Ishikawa (cell line): ENCODE data around the gene DCAF7.

Source experiments
- CEBPB ChIP-seq: IDR thresholded peaks from 2 replicates; pipeline ENCODE4 v1.6.1; 2012
- CREB1 ChIP-seq: IDR thresholded peaks from 2 replicates; pipeline ENCODE4 v1.6.1; 2012; ENCODE audit warnings: low read depth
- EGR1 ChIP-seq: IDR thresholded peaks from 2 replicates; pipeline ENCODE4 v1.6.1; 2012
- EP300 ChIP-seq: IDR thresholded peaks from 2 replicates; pipeline ENCODE4 v1.6.1; 2012; ENCODE audit warnings: borderline replicate concordance
- FOXM1 ChIP-seq: IDR thresholded peaks from 2 replicates; pipeline ENCODE4 v1.6.1; 2012; ENCODE audit warnings: low read depth, borderline replicate concordance
- NFIC ChIP-seq: IDR thresholded peaks from 2 replicates; pipeline ENCODE4 v1.6.1; 2012
- RAD21 ChIP-seq: IDR thresholded peaks from 2 replicates; pipeline ENCODE4 v1.6.1; 2012; ENCODE audit warnings: low read depth
- REST ChIP-seq: IDR thresholded peaks from 2 replicates; pipeline ENCODE4 v1.6.1; 2012; ENCODE audit warnings: low read depth, mild to moderate bottlenecking
- TAF1 ChIP-seq: IDR thresholded peaks from 2 replicates; pipeline ENCODE4 v1.6.1; 2012; ENCODE audit warnings: low read depth, mild to moderate bottlenecking
- TCF12 ChIP-seq: IDR thresholded peaks from 2 replicates; pipeline ENCODE4 v1.6.1; 2012; ENCODE audit warnings: low read depth
- TEAD4 ChIP-seq: IDR thresholded peaks from 2 replicates; pipeline ENCODE4 v1.6.1; 2012
- USF1 ChIP-seq: IDR thresholded peaks from 2 replicates; pipeline ENCODE4 v1.6.1; 2012
- YY1 ChIP-seq: IDR thresholded peaks from 2 replicates; pipeline ENCODE4 v1.6.1; 2012; ENCODE audit warnings: low read depth
- ZBTB7A ChIP-seq: IDR thresholded peaks from 2 replicates; pipeline ENCODE4 v1.6.1; 2012; ENCODE audit warnings: low read depth
- TF ChIP-seq, protein P1 (sequence below): IDR thresholded peaks from 2 replicates; pipeline ENCODE4 v1.6.1; 2012

DCAF7 gene

GRCh38 chr17:63558441-63558840 lies 8.2 kb downstream of the DCAF7 start:
- TF ChIP-seq YY1 (no peak), TAF1 (no peak), ZBTB7A (no peak), REST (no peak), EP300 (no peak), EGR1 (no peak), USF1 (no peak), RAD21 (no peak), NFIC (no peak), TEAD4 (no peak), FOXM1 (no peak), CREB1 (no peak), CEBPB (no peak), TCF12 (no peak)
- TF ChIP-seq, protein P1, sequence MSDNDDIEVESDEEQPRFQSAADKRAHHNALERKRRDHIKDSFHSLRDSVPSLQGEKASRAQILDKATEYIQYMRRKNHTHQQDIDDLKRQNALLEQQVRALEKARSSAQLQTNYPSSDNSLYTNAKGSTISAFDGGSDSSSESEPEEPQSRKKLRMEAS, result no peak

- no peak for TF ChIP-seq EGR1
- no peak for TF ChIP-seq REST
- no peak for TF ChIP-seq CREB1
- TF ChIP-seq TEAD4, result no peak
- no peak for TF ChIP-seq CEBPB
- no peak for TF ChIP-seq RAD21
- no peak for TF ChIP-seq FOXM1
- no peak for TF ChIP-seq EP300
- no peak for TF ChIP-seq USF1
- TF ChIP-seq, protein P1, result no peak
These were observed 11.5 kb downstream of the DCAF7 start for GRCh38 chr17:63561819-63562218.

DNA sequence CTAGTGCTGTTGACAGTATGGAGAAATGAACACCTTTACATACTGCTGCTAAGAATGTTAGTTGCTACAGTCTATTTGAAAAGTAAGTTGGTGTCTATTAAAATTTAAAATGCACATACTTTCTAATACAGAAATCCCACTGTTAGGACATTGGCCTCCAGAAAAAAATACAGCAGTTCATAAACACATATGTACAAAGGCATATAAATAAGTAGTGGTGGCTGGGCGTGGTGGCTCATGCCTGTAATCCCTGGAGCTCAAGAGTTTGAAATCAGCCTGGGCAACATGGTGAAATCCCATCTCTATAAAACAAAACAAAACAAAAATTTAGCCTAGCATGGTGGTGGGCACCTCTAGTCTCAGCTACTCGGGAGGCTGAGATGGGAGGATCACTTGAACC lies 13.1 kb downstream of the DCAF7 start:
- TF ChIP-seq YY1 (no peak), RAD21 (no peak), REST (no peak), TEAD4 (no peak), TCF12 (no peak), NFIC (no peak), EP300 (no peak), CREB1 (no peak), FOXM1 (no peak), ZBTB7A (no peak), TAF1 (no peak), EGR1 (no peak), USF1 (no peak), CEBPB (no peak)
- TF ChIP-seq, protein P1, result no peak

DNA sequence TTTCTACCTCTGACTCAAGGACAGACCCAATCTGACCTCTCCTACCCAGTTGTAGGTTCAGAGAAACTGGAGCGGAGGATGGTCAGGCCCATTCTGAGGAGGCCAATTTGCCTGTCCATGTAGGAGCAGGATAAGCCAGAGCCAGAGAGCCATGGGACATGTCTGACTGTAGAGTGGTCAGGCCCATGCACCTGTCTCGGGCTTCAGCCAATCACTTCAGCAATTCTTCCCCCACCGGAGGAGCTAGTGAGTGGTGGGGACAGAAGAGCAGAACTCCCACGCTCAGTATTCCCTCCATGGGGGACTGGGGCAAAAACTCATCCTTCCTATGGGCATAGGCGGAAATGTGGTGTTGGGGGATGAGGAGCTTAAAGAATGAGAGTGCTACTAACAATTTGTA lies 14.3 kb downstream of the DCAF7 start:
- TF ChIP-seq REST (no peak), TEAD4 (no peak), RAD21 (no peak), YY1 (no peak)
- TF ChIP-seq, protein P1, result no peak
